Sigmoid colon (tissue), 7 donors: Measurements from ENCODE around the gene YTHDF1. TPM values are rescaled to one million over a fixed set of nuclear protein-coding genes. Genes with fewer than 3 reads are reported as not detected.

Source experiments
- DNase-seq: peaks from one replicate; pipeline ENCODE4 v3.0.0-alpha.2; 2019
- H3K27ac ChIP-seq, 4 donors: fragments of 200-600 bp; sonication (generic); one replicate each; pipeline ENCODE4 v1.5.1; 2016 to 2019; ENCODE audit warnings: mild to moderate bottlenecking in 1 of 4
- H3K27me3 ChIP-seq, 3 donors: fragments of 200-600 bp; sonication (generic); one replicate each; pipeline ENCODE4 v1.5.1; 2019; ENCODE audit warnings: mild to moderate bottlenecking in 1 of 3
- H3K36me3 ChIP-seq, 4 donors: fragments of 200-600 bp; sonication (generic); one replicate each; pipeline ENCODE4 v1.5.1; 2016 to 2019
- H3K4me1 ChIP-seq, 4 donors: fragments of 200-600 bp; sonication (generic); one replicate each; pipeline ENCODE4 v1.5.1; 2017 to 2019
- H3K4me3 ChIP-seq, 4 donors: fragments of 200-600 bp; sonication (generic); one replicate each; pipeline ENCODE4 v1.5.1; 2017 to 2019; ENCODE audit warnings: mild to moderate bottlenecking in 2 of 4, moderate library complexity in 1 of 4
- H3K9me3 ChIP-seq, 4 donors: fragments of 200-600 bp in 3 of 4; sonication (generic) in 3 of 4; one replicate each; pipeline versions ENCODE4 v1.5.1 to v1.6.1; 2013 to 2019
- CTCF ChIP-seq, 4 experiments: fragments of 450-650 bp in 3 of 4; fragments of 200-600 bp in 1 of 4; IDR thresholded peaks; one replicate each; pipeline ENCODE4 v1.5.1; 2016 to 2019; ENCODE audit warnings: antibody characterized with exemption in 4 of 4, mild to moderate bottlenecking in 3 of 4, moderate library complexity in 2 of 4
- EP300 ChIP-seq, 4 donors: sonication (generic); formaldehyde crosslinking; IDR thresholded peaks; one replicate each; pipeline ENCODE4 v1.6.1; 2017; ENCODE audit warnings: antibody characterized with exemption in 4 of 4
- POLR2A ChIP-seq, 2 donors: fragments of 450-650 bp; IDR thresholded peaks; one replicate each; pipeline ENCODE4 v1.6.1; 2016; ENCODE audit warnings: antibody characterized with exemption in 2 of 2, mild to moderate bottlenecking in 2 of 2, moderate library complexity in 2 of 2
- POLR2AphosphoS5 ChIP-seq, 4 donors: sonication (generic); formaldehyde crosslinking; IDR thresholded peaks; one replicate each; pipeline ENCODE4 v1.6.1; 2017; ENCODE audit warnings: antibody characterized with exemption in 4 of 4
- WGBS, 2 donors: extraction: QIAGEN DNeasy Blood & Tissue Kit; methylation state at CpG; one replicate each; pipeline ENCODE4 v1.1.7; 2013; 5-methylcytosine and 5-hydroxymethylcytosine counted together
- intact Hi-C: fragments of 100-400 bp; cut with DNase I; formaldehyde crosslinking; loops from one replicate; pipeline ENCODE4 v1.15.1; 2023
- polyA plus RNA-seq, 3 donors: library from polyadenylated mRNA; stranded (reverse); fragments of 200-250 nt; gene quantifications; one replicate each; pipeline ENCODE4 v1.2.3, GENCODE V29; 2013
- total RNA-seq, 4 donors: library from RNA; depleted of rRNA; stranded (reverse); fragments of >200 nt; gene quantifications; one replicate each; pipeline ENCODE4 v1.1.0, GENCODE V29; 2016
- donor health status: healthy with polysubstance abuse.
- donor health status: Bipolar disorder and iron deficiency.
- donor health status: healthy.

Gene YTHDF1
- total and polyA plus RNA-seq, 7 donors, result 15.3 to 25.0 (median 22.4) TPM

- peaks cover 0 to 5% (median 0%) of the 10 kb centered on the region in 4 donors for H3K4me1 ChIP-seq
- H3K9me3 ChIP-seq, result no peaks in the 10 kb centered on the region
- peaks cover 0 to 77% (median 48%) of the 10 kb centered on the region in 3 donors for H3K27me3 ChIP-seq
- no peak overlapping the region for H3K27ac ChIP-seq
- TF ChIP-seq EP300 (IDR thresholded peaks at IDR 0.05) (no peak), POLR2AphosphoS5 (IDR thresholded peaks at IDR 0.05) (no peak), CTCF (IDR thresholded peaks at IDR 0.05) (no peak), POLR2A (IDR thresholded peaks at IDR 0.05) (no peak)
- H3K36me3 ChIP-seq, result no peaks in the 10 kb centered on the region
- intact Hi-C loops, result no loop called here
- 18 to 38% methylated on average over 3 of the region's 3 CpGs for WGBS, 2 donors
- no peak overlapping the region for H3K4me3 ChIP-seq
- DNase-seq, result no peak
Observed at GRCh38 chr20:63154395-63154794, 61.5 kb downstream of the YTHDF1 start.

- H3K4me3 ChIP-seq, result no peak overlapping the region
- H3K4me1 ChIP-seq, result peaks cover 0 to 5% (median 0%) of the 10 kb centered on the region in 4 donors
- intact Hi-C loops, result no loop called here
- TF ChIP-seq CTCF (IDR thresholded peaks at IDR 0.05) (no peak), EP300 (IDR thresholded peaks at IDR 0.05) (no peak), POLR2AphosphoS5 (IDR thresholded peaks at IDR 0.05) (no peak), POLR2A (IDR thresholded peaks at IDR 0.05) (no peak)
- DNase-seq, result no peak
- H3K36me3 ChIP-seq, result no peaks in the 10 kb centered on the region
- peaks cover 0 to 86% (median 55%) of the 10 kb centered on the region in 3 donors for H3K27me3 ChIP-seq
- 73 to 78% methylated on average over 16 of the region's 16 CpGs for WGBS, 2 donors
- no peaks in the 10 kb centered on the region for H3K9me3 ChIP-seq
- H3K27ac ChIP-seq, result no peak overlapping the region
Observed at GRCh38 chr20:63153254-63154221, 62.4 kb downstream of the YTHDF1 start.

GRCh38 chr20:63152322-63153253 is 63.3 kb downstream of the YTHDF1 start:
- DNase-seq, result no peak
- Histone ChIP-seq H3K4me3 (no peak overlapping the region), H3K4me1 (peaks cover 0 to 5% (median 0%) of the 10 kb centered on the region in 4 donors), H3K27ac (no peak overlapping the region), H3K36me3 (no peaks in the 10 kb centered on the region), H3K9me3 (peaks cover 0 to 2% (median 0%) of the 10 kb centered on the region in 4 donors), H3K27me3 (peaks cover 0 to 83% (median 55%) of the 10 kb centered on the region in 3 donors)
- no peak for TF ChIP-seq POLR2A (IDR thresholded peaks at IDR 0.05)
- TF ChIP-seq POLR2AphosphoS5 (IDR thresholded peaks at IDR 0.05), result no peak
- no peak for TF ChIP-seq EP300 (IDR thresholded peaks at IDR 0.05)
- TF ChIP-seq CTCF (IDR thresholded peaks at IDR 0.05), result no peak
- WGBS, 2 donors, result 70 to 77% methylated on average over 28 of the region's 28 CpGs
- intact Hi-C loops, result no loop called here

GRCh38 chr20:63151554-63152321 is 64.2 kb downstream of the YTHDF1 start:
- H3K9me3 ChIP-seq, result peaks cover 0 to 4% (median 0%) of the 10 kb centered on the region in 4 donors
- peak overlapping the region in 3 of 4 donors; percentile 11 to 27 (median 14) for H3K27ac ChIP-seq
- no peak overlapping the region for H3K4me3 ChIP-seq
- DNase-seq, result no peak
- H3K36me3 ChIP-seq, result no peaks in the 10 kb centered on the region
- intact Hi-C loops, result no loop called here
- peaks cover 0 to 5% (median 0%) of the 10 kb centered on the region in 4 donors for H3K4me1 ChIP-seq
- peaks cover 0 to 80% (median 55%) of the 10 kb centered on the region in 3 donors for H3K27me3 ChIP-seq
- TF ChIP-seq EP300 (IDR thresholded peaks at IDR 0.05), result no peak
- TF ChIP-seq POLR2A (IDR thresholded peaks at IDR 0.05), result no peak
- TF ChIP-seq POLR2AphosphoS5 (IDR thresholded peaks at IDR 0.05), result no peak
- TF ChIP-seq CTCF (IDR thresholded peaks at IDR 0.05), result no peak
- 40 to 46% methylated on average over 40 of the region's 40 CpGs for WGBS, 2 donors
